CD1c-positive myeloid dendritic cell (primary cell): ENCODE measurements around the gene EXTL2.
"Not testable (repeated sequence)": the region's sequence is repeated elsewhere in the genome, so short reads cannot be mapped to it uniquely, and the experiment has no call there.

ENCODE experiments used
- DNase-seq: peaks from one replicate; pipeline ENCODE4 v3.0.0-alpha.2; 2016; ENCODE audit errors: extremely low spot score

EXTL2 gene

GRCh38 chr1:100860397-100860991 lies 34.1 kb downstream of the EXTL2 start:
- DNase-seq, result no peak

GRCh38 chr1:100855116-100855515 lies 39.5 kb downstream of the EXTL2 start:
- not testable (repeated sequence) for DNase-seq

GRCh38 chr1:100852976-100853375 lies 41.7 kb downstream of the EXTL2 start:
- no peak for DNase-seq

GRCh38 chr1:100851726-100852125 lies 42.9 kb downstream of the EXTL2 start:
- no peak for DNase-seq

- DNase-seq, result no peak
These were observed 47.1 kb downstream of the EXTL2 start for GRCh38 chr1:100847361-100848082.

- not testable (repeated sequence) for DNase-seq
These were observed 51.5 kb downstream of the EXTL2 start for GRCh38 chr1:100843160-100843559.

GRCh38 chr1:100835866-100836842 lies 58.5 kb downstream of the EXTL2 start:
- DNase-seq, result no peak

- DNase-seq, result no peak
These were observed 59.6 kb downstream of the EXTL2 start for GRCh38 chr1:100834777-100835660.

- no peak for DNase-seq
These were observed 61.8 kb downstream of the EXTL2 start for GRCh38 chr1:100832694-100833428.

GRCh38 chr1:100825666-100826065 lies 69.0 kb downstream of the EXTL2 start:
- DNase-seq, result not testable (repeated sequence)
